K562 (cell line): Measurements from ENCODE around the gene CTSD. TPM values are rescaled to one million over a fixed set of nuclear protein-coding genes. Genes with fewer than 3 reads are reported as not detected.

Experiments used
- ATAC-seq: fragments of 200-7000 bp; cut with Tn5 transposase; 3 replicates; pipeline ENCODE4 v1.9.1; 2020; ENCODE audit warnings: moderate library complexity
- BruUV-seq: library from RNA; stranded (reverse); fragments of 400-500 nt; replicated peaks from 2 replicates; lab custom pipeline; 2021; lab: Mats Ljungman, UMichigan
- CTCF ChIA-PET: fragments of 300-600 bp; formaldehyde crosslinking; extraction: SDS; loops from one replicate; lab custom pipeline; 2021; ENCODE audit warnings: low intra/inter-chr PET ratio; lab: Yijun Ruan, JAX
- POLR2A ChIA-PET: fragments of 300-600, 350-650 bp; sonication (Branson Sonifier 250); formaldehyde crosslinking; extraction: SDS; loops from one replicate; lab custom pipeline; 2021; ENCODE audit warnings: antibody characterized with exemption, inconsistent platforms; lab: Yijun Ruan, JAX
- DNase-seq, 4 experiments: peaks; one replicate each; pipeline versions ENCODE4 v3.0.0 to v3.0.0-alpha.2; 2011 to 2018; ENCODE audit warnings: low spot score in 3 of 4, mixed read lengths in 3 of 4; ENCODE audit errors: extremely low read depth in 1 of 4
- FAIRE-seq: peaks from 2 replicates; lab custom pipeline; 2011; peaks lifted over from hg19 to GRCh38; lab: Jason Lieb, UNC
- H2AFZ ChIP-seq: 2 replicates; pipeline ENCODE4 v1.6.0; 2011; ENCODE audit warnings: low read depth, low read length, control low read depth, inconsistent platforms
- H3K27ac ChIP-seq: fragments of 200-600 bp; 3 replicates; pipeline ENCODE4 v1.8.0; 2011; ENCODE audit warnings: low read depth, mild to moderate bottlenecking, control low read depth, inconsistent platforms, low read length, moderate library complexity, mixed read lengths; ENCODE audit errors: extremely low read depth
- H3K27me3 ChIP-seq, 2 experiments: fragments of 300-600 bp in 1 of 2; 2 replicates in 1 of 2; 3 replicates in 1 of 2; pipeline versions ENCODE4 v1.6.0 to v1.8.0; 2011; ENCODE audit warnings: inconsistent platforms in 2 of 2, low read length in 2 of 2, mild to moderate bottlenecking in 1 of 2, mixed read lengths in 1 of 2, moderate library complexity in 1 of 2; ENCODE audit not compliant: control insufficient read depth in 2 of 2, insufficient read depth in 2 of 2
- H3K36me3 ChIP-seq: fragments of 300-600 bp; 3 replicates; pipeline ENCODE4 v1.8.0; 2011; ENCODE audit warnings: mild to moderate bottlenecking, low read length, inconsistent platforms; ENCODE audit not compliant: control insufficient read depth, insufficient read depth
- H3K4me1 ChIP-seq, 2 experiments: fragments of 200-600 bp in 1 of 2; replicated peaks in 1 of 2; 2 replicates in 1 of 2; 3 replicates in 1 of 2; pipeline versions ENCODE4 v1.5.1 to v1.8.0; 2011; ENCODE audit warnings: inconsistent platforms in 2 of 2, low read length in 2 of 2, mild to moderate bottlenecking in 1 of 2, mixed read lengths in 1 of 2, moderate library complexity in 1 of 2; ENCODE audit not compliant: control insufficient read depth in 2 of 2, insufficient read depth in 2 of 2
- H3K4me2 ChIP-seq: 2 replicates; pipeline ENCODE4 v1.6.1; 2011; ENCODE audit warnings: low read length, control low read depth, inconsistent platforms, mixed read lengths; ENCODE audit not compliant: insufficient read depth
- H3K4me3 ChIP-seq: fragments of 200-600 bp; sonication (generic), shearing (Covaris generic); 2 replicates; pipeline ENCODE4 v1.5.1; 2016; ENCODE audit warnings: control low read depth, inconsistent platforms
- H3K79me2 ChIP-seq: fragments of 200-600 bp; 3 replicates; pipeline ENCODE4 v1.8.0; 2011; ENCODE audit warnings: low read length, inconsistent platforms; ENCODE audit not compliant: control insufficient read depth, insufficient read depth
- H3K9ac ChIP-seq, 2 experiments: 2 replicates each; pipeline versions ENCODE4 v1.6.0 to v1.6.1; 2011; ENCODE audit warnings: low read depth in 2 of 2, low read length in 2 of 2, control low read depth in 1 of 2, inconsistent platforms in 1 of 2, mild to moderate bottlenecking in 1 of 2, mixed read lengths in 1 of 2; ENCODE audit not compliant: insufficient read depth in 1 of 2
- H3K9me1 ChIP-seq: one replicate; pipeline ENCODE4 v1.6.0; 2011; ENCODE audit warnings: inconsistent platforms, mild to moderate bottlenecking, low read length, moderate library complexity; ENCODE audit not compliant: control insufficient read depth, insufficient read depth
- H3K9me3 ChIP-seq: replicated peaks from 2 replicates; pipeline ENCODE4 v1.5.1; 2011; ENCODE audit warnings: low read depth, low read length, inconsistent platforms; ENCODE audit not compliant: control insufficient read depth, insufficient read depth
- H4K20me1 ChIP-seq: replicated peaks from 2 replicates; pipeline ENCODE4 v1.6.1; 2011; ENCODE audit warnings: low read length, inconsistent platforms, mixed read lengths; ENCODE audit not compliant: control insufficient read depth, insufficient read depth
- POLR2A ChIP-seq: fragments of 450-650 bp; conservative IDR thresholded peaks from 2 replicates; pipeline ENCODE4 v1.6.1; 2016
- POLR2G ChIP-seq: fragments of 200-400 bp; formaldehyde crosslinking; IDR thresholded peaks from 2 replicates; pipeline ENCODE4 v1.6.1; 2017; ENCODE audit warnings: low read depth, mild to moderate bottlenecking, antibody characterized with exemption, low read length, moderate library complexity
- RCOR1 ChIP-seq, 2 experiments: IDR thresholded peaks; 2 replicates each; pipeline ENCODE4 v1.6.1; 2012; ENCODE audit warnings: low read depth in 2 of 2, low read length in 2 of 2, borderline replicate concordance in 1 of 2, improper control_type of control experiment in 1 of 2
- RNF2 ChIP-seq: sonication (generic); IDR thresholded peaks from 2 replicates; pipeline ENCODE4 v1.6.1; 2016
- SMARCB1 ChIP-seq: IDR thresholded peaks from 2 replicates; pipeline ENCODE4 v1.6.1; 2011; ENCODE audit warnings: improper control_type of control experiment, low read depth; ENCODE audit not compliant: insufficient read length
- SMC3 ChIP-seq: conservative IDR thresholded peaks from 2 replicates; pipeline ENCODE4 v1.6.1; 2011; ENCODE audit warnings: low read depth, low read length, improper control_type of control experiment; ENCODE audit not compliant: insufficient read depth
- ZNF197 ChIP-seq: fragments of 200-800 bp; sonication (Bioruptor generic); IDR thresholded peaks from 2 replicates; pipeline ENCODE4 v1.6.1; 2016; ENCODE audit warnings: low read depth, missing genetic modification characterization, missing compliant biosample characterization
- WGBS: fragments of 100-300 bp; shearing (Covaris generic); methylation state at CpG from one replicate; pipeline ENCODE4 v1.1.6; 2016; ENCODE audit warnings: low coverage, mixed read lengths; ENCODE audit not compliant: insufficient coverage; ENCODE audit errors: missing lambda C conversion rate; 5-methylcytosine and 5-hydroxymethylcytosine counted together
- in situ Hi-C: fragments of 300-500 bp; cut with MboI; formaldehyde crosslinking; loops from 4 replicates; pipeline ENCODE4 v1.15.0; 2018; ENCODE audit warnings: inconsistent platforms, mixed read lengths
- intact Hi-C: fragments of 100-400 bp; cut with micrococcal nuclease; formaldehyde crosslinking; loops from 2 replicates; pipeline ENCODE4 v1.14.2; 2022
- polyA plus RNA-seq, 8 experiments: library from polyadenylated mRNA; depleted of rRNA in 4 of 8; stranded (reverse) in 5 of 8; unstranded in 3 of 8; fragments of >200 nt; fragmentation: Nextera tagmentation in 2 of 8; fragmentation: Illumina TruSeq in 1 of 8; extraction: Ambion mirVana in 2 of 8; extraction: Trizol in 1 of 8; gene quantifications; 2 replicates each; pipeline versions ENCODE4 v1.2.1 to v1.2.3, GENCODE V29; 2011 to 2014; ENCODE audit warnings: inconsistent platforms in 1 of 8, missing spikeins in 1 of 8
- total RNA-seq, 7 experiments: library from RNA; depleted of rRNA in 6 of 7; stranded (reverse); fragments of >200 nt in 6 of 7; fragmentation: Illumina TruSeq in 2 of 7; extraction: Trizol in 2 of 7; gene quantifications; 2 replicates each; pipeline versions ENCODE4 v1.2.1 to v1.2.3, GENCODE V29; 2011 to 2021; ENCODE audit warnings: low replicate concordance in 1 of 7
- TF ChIP-seq, protein P1 (sequence below), 3 experiments: IDR thresholded peaks in 2 of 3; conservative IDR thresholded peaks in 1 of 3; 2 replicates each; pipeline ENCODE4 v1.5.1; 2011 to 2012; ENCODE audit warnings: low read length in 3 of 3, mild to moderate bottlenecking in 3 of 3, control low read depth in 2 of 3, improper control_type of control experiment in 1 of 3, inconsistent platforms in 1 of 3, low read depth in 1 of 3, mixed read lengths in 1 of 3, moderate library complexity in 1 of 3; ENCODE audit not compliant: insufficient read depth in 2 of 3

CTSD gene
- total and polyA plus RNA-seq, 9 of the 15 experiments (the other 6 are each of a cell fraction or from before 2014, with no cell fraction given) = 1.0 to 112 (median 40.9) TPM

DNA sequence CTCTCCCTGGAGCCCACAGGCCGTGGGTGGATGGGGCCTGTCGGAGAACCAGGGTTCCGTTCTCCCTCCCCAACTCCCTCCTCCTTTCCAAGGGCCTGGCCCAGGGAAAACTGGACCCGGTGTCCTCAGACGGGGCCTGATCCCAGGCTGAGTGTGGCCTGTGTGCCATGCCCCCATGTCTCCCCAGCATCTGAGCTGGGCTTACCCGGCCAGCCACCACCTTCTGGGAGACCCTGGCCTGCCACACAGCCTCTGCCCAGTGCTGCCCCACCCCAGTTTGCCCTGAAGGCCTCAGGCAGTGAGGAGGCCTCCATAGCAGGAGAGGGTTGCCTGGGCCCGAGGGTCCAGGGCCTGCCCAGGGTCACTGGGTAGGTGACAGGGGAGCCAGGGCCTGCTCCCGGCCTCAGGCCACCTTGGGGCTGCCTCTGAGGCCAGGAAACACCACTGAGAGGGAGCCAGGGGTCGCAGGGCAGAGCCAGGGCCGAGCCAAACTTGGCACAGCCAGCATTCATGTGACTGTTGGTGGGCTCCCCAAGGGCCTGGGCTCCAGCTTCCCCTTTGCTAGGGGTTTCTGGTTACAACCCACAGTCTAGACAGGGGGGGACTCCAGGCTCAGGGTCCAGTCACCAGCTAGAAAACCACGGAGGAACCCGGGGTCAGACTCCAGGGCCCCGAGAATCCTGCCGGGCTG is 12.7 kb downstream of the CTSD start:
- intact Hi-C loops = no loop called here

DNA sequence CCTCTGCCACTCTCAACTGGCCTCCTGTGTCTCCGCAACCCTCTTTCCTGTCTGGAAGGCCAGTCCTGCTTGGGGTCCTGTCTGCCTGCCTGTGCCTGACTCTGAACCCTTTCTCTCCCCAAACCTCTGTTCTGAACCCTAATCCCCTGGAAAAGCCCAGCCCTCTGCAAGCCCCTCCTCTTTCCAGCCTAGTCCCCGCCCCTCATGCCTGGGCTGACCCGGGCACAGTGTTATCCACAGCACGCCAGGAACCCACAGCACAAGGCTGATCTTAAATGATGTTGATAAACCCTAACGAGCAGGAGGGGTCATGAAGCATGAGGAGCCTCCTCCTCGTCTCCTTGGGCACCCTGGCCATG is 13.3 kb downstream of the CTSD start, which contains the start of gene IFITM10:
IFITM10 (minus strand) TSS at position 115 of the 359 bp plus-strand sequence. CDS start 153 bp downstream, outside the sequence.
- no peak within 1 kb of the TSS for H3K27ac ChIP-seq
- peaks cover 3% of the 10 kb centered on the region; the same call in 1 of the 3 replicates for H3K36me3 ChIP-seq
- intact Hi-C loops (no loop called here), in situ Hi-C loops (no loop called here)
- H3K27me3 ChIP-seq = no peaks in the 10 kb centered on the region
- H3K4me1 ChIP-seq = peaks cover 0 to 30% of the 10 kb centered on the region in 2 experiments; a peak in 2 of 5 replicates
- ATAC-seq = peak; percentile 53
- H3K9me3 ChIP-seq = peaks cover 7% of the 10 kb centered on the region
- peak in 2 of 4 experiments; percentile 27 to 44 for DNase-seq
- no peaks in the 10 kb centered on the region for H3K79me2 ChIP-seq
- H4K20me1 ChIP-seq = no peaks in the 10 kb centered on the region; the same call in 1 of the 2 replicates
- BruUV-seq = no TSS peak
- H2AFZ ChIP-seq = no peak within 1 kb of the TSS
- ChIA-PET CTCF (no interaction called here), POLR2A (interaction anchor here (0.9 kb wide), 1 partner anchor 19 kb away, joined by 3 read pairs; no protein-coding TSS in a partner anchor)
- H3K4me3 ChIP-seq = no peak within 1 kb of the TSS
- no peak within 1 kb of the TSS for H3K4me2 ChIP-seq
- WGBS = 27% methylated on average over 6 of the region's 6 CpGs
- H3K9ac ChIP-seq = peak within 1 kb of the TSS in 1 of 2 experiments; percentile 61; a peak in 2 of 4 replicates
- no peak for FAIRE-seq
- no peaks in the 10 kb centered on the region for H3K9me1 ChIP-seq
- no peak for TF ChIP-seq ZNF197 (CRISPR knock-in tag)
- no peak for TF ChIP-seq SMARCB1
- no peak for TF ChIP-seq SMC3
- TF ChIP-seq, protein P1, sequence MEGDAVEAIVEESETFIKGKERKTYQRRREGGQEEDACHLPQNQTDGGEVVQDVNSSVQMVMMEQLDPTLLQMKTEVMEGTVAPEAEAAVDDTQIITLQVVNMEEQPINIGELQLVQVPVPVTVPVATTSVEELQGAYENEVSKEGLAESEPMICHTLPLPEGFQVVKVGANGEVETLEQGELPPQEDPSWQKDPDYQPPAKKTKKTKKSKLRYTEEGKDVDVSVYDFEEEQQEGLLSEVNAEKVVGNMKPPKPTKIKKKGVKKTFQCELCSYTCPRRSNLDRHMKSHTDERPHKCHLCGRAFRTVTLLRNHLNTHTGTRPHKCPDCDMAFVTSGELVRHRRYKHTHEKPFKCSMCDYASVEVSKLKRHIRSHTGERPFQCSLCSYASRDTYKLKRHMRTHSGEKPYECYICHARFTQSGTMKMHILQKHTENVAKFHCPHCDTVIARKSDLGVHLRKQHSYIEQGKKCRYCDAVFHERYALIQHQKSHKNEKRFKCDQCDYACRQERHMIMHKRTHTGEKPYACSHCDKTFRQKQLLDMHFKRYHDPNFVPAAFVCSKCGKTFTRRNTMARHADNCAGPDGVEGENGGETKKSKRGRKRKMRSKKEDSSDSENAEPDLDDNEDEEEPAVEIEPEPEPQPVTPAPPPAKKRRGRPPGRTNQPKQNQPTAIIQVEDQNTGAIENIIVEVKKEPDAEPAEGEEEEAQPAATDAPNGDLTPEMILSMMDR (IDR thresholded peaks at IDR 0.05 in 2 of 3, conservative IDR thresholded peaks at IDR 0.05 in 1 of 3; ENCODE audit: insufficient read depth in 2 of 3, low read depth in 1 of 3, low read length in 3 of 3) = no peak
- TF ChIP-seq POLR2A = 0 out of 2 replicates have a peak, but pooled peaks have one; percentile 16
- TF ChIP-seq RCOR1 (IDR thresholded peaks at IDR 0.05; ENCODE audit: borderline replicate concordance in 1 of 2, low read depth in 2 of 2, low read length in 2 of 2) = no peak

More for the DNA sequence above, 12.7 kb downstream of the CTSD start:
- no peak for FAIRE-seq
- in situ Hi-C loops = no loop called here
- Histone ChIP-seq H3K4me2 (no peak overlapping the region), H2AFZ (no peak overlapping the region), H3K36me3 (peaks cover 3% of the 10 kb centered on the region; the same call in 1 of the 3 replicates), H3K4me3 (no peak overlapping the region), H3K9ac (peak overlapping the region in 1 of 2 experiments; percentile 61; a peak in 2 of 4 replicates), H3K9me3 (peaks cover 2% of the 10 kb centered on the region; the same call in 1 of the 2 replicates), H3K79me2 (no peaks in the 10 kb centered on the region), H3K9me1 (no peaks in the 10 kb centered on the region), H3K27ac (no peak overlapping the region), H4K20me1 (no peaks in the 10 kb centered on the region; the same call in 1 of the 2 replicates), H3K27me3 (no peaks in the 10 kb centered on the region), H3K4me1 (peaks cover 0 to 32% of the 10 kb centered on the region in 2 experiments; a peak in 2 of 5 replicates)
- ChIA-PET POLR2A (interaction anchor here (0.6 kb wide), 2 partner anchors 207 to 891 kb away, joined by 3 read pairs; no protein-coding TSS in a partner anchor), CTCF (no interaction called here)
- 38% methylated on average over 12 of the region's 14 CpGs for WGBS
- peak; percentile 29; the same call in 2 of the 3 replicates for ATAC-seq
- DNase-seq = peak in 1 of 4 experiments; percentile 17
- no TSS peak for BruUV-seq
- TF ChIP-seq RNF2 (no peak), POLR2G (peak; percentile 63)
